ENCODE measurements around the gene MTG2.
A peak's percentile ranks its signal among the peaks of the same experiment; 100 is the strongest.

The MTG2 gene

GRCh38 chr20:62219992-62220665 lies 37.3 kb downstream of the MTG2 start, which contains the start of gene HRH3:
Gene HRH3 (minus strand): TSS chr20:62220278. CDS start chr20:62219970, 308 bp downstream.
- peak; percentile 11 to 42 for DNase-seq (ENCODE audit: low read depth in 2 of 2)

- DNase-seq (ENCODE audit: low read depth in 2 of 2): no peak
Observed at GRCh38 chr20:62220666-62221568, 38.1 kb downstream of the MTG2 start.

GRCh38 chr20:62222266-62222850 lies 39.5 kb downstream of the MTG2 start:
- DNase-seq (ENCODE audit: low read depth in 2 of 2): no peak

- DNase-seq (ENCODE audit: low read depth in 2 of 2): no peak
Observed at GRCh38 chr20:62222972-62223371, 40.1 kb downstream of the MTG2 start.

GRCh38 chr20:62223571-62223970 lies 40.7 kb downstream of the MTG2 start:
- no peak for DNase-seq (ENCODE audit: low read depth in 2 of 2)

GRCh38 chr20:62224113-62224855 lies 41.5 kb downstream of the MTG2 start:
- DNase-seq (ENCODE audit: low read depth in 2 of 2): no peak

GRCh38 chr20:62225026-62225425 lies 42.2 kb downstream of the MTG2 start:
- no peak for DNase-seq (ENCODE audit: low read depth in 2 of 2)

GRCh38 chr20:62225820-62226635 lies 43.2 kb downstream of the MTG2 start:
- no peak for DNase-seq (ENCODE audit: low read depth in 2 of 2)

GRCh38 chr20:62226707-62227590 lies 44.1 kb downstream of the MTG2 start:
- no peak for DNase-seq (ENCODE audit: low read depth in 2 of 2)

GRCh38 chr20:62227591-62227976 lies 44.8 kb downstream of the MTG2 start:
- DNase-seq (ENCODE audit: low read depth in 2 of 2): no peak

GRCh38 chr20:62227977-62228958 lies 45.4 kb downstream of the MTG2 start:
- DNase-seq (ENCODE audit: low read depth in 2 of 2): no peak

GRCh38 chr20:62228982-62229545 lies 46.2 kb downstream of the MTG2 start:
- no peak for DNase-seq (ENCODE audit: low read depth in 2 of 2)

- DNase-seq (ENCODE audit: low read depth in 2 of 2): no peak
Observed at GRCh38 chr20:62229667-62230066, 46.8 kb downstream of the MTG2 start.

GRCh38 chr20:62230276-62230675 lies 47.4 kb downstream of the MTG2 start:
- DNase-seq (ENCODE audit: low read depth in 2 of 2): no peak

- no peak for DNase-seq (ENCODE audit: low read depth in 2 of 2)
Observed at GRCh38 chr20:62230696-62231095, 47.9 kb downstream of the MTG2 start.

- no peak for DNase-seq (ENCODE audit: low read depth in 2 of 2)
Observed at GRCh38 chr20:62231292-62231691, 48.5 kb downstream of the MTG2 start.

GRCh38 chr20:62232194-62232593 lies 49.4 kb downstream of the MTG2 start:
- no peak for DNase-seq (ENCODE audit: low read depth in 2 of 2)

Measured in stimulated activated CD4-positive, alpha-beta T cell treated with anti-CD3 and anti-CD28 coated beads, Interleukin-1b, Interleukin-23, amount 100 ng/mL, for 4 hours (primary cell).